ENCODE data around the gene RB1. TPM values are rescaled to one million over a fixed set of nuclear protein-coding genes. Genes with fewer than 3 reads are reported as not detected.
A peak's percentile ranks its signal among the peaks of the same experiment; 100 is the strongest.
"Not testable (repeated sequence)": the region's sequence is repeated elsewhere in the genome, so short reads cannot be mapped to it uniquely, and the experiment has no call there.

The RB1 gene
- total RNA-seq, 1 donor from 2014 or later: 28.6 TPM

DNA sequence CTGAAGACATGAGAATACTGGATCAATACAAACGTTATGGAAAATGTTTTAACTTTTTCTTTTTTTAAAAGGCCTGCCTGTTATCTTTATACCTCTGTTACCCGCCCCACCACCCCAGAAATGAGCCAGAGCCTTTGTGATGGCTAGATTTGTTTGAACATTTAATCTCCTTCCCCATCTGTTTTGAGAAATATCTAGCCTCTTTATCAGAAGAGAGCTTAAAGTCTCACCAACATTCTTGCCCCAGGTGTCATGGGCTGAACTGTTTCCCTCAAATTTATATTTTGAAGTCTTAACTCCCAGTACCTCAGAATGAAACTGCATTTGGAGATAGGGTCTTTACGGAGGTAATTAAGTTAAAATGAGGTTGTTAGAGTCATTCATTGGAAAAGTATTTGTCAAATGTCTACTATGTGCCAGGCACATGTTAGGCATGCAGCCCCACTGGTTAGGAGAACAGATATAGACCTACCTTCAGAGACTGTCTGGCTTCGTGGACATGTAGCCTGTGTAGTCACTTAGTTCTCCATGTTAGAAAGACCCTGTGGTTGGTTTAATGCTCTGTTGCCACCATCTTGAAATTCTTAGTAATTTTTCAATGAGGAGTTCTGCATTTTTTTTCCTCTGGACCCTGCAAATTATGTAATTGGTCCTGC, 6.3 kb upstream of the RB1 start:
- no peak for DNase-seq (ENCODE audit: low read depth in 2 of 2)

DNA sequence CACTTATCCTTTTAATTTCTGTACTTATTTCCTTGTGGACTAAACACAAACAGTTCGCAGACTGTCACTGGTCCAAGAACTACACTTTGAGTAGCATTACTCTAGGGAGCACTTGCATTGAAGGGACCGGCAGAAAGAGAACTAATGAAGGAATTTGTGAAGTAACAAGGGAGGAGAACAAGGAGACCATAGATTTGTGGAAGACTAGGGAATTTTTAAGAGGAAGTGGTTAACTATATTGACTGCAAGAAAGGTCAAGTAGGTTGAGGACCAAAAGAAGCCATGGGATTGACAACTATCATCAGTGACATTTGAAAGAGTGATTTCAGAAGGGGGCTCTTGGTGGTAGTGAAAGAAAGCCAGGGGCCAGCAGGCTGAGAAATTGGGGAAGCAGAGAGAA, 4.0 kb upstream of the RB1 start:
- no peak for DNase-seq (ENCODE audit: low read depth in 2 of 2)

DNA sequence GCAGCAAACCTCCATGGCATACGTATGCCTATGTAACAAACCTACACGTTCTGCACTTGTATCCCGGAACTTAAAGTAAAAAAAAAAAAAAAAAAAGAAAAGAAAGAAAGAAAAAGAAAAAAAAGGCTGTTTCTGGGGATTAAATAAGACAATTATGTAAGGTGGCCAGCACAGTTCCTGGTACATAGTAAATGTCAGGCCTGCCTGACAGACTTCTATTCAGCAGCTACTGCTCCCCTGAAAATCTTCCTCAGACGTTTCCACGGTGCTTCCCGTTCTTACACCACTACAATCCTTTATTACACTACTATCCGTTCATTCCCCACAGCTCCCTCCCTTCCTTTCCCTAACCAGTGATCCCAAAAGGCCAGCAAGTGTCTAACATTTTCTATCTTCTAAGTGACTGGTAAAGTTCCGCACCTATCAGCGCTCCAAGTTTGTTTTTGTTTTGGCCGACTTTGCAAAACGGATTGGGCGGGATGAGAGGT, 636 bp upstream of the RB1 start:
- no peak for DNase-seq (ENCODE audit: low read depth in 2 of 2)

DNA sequence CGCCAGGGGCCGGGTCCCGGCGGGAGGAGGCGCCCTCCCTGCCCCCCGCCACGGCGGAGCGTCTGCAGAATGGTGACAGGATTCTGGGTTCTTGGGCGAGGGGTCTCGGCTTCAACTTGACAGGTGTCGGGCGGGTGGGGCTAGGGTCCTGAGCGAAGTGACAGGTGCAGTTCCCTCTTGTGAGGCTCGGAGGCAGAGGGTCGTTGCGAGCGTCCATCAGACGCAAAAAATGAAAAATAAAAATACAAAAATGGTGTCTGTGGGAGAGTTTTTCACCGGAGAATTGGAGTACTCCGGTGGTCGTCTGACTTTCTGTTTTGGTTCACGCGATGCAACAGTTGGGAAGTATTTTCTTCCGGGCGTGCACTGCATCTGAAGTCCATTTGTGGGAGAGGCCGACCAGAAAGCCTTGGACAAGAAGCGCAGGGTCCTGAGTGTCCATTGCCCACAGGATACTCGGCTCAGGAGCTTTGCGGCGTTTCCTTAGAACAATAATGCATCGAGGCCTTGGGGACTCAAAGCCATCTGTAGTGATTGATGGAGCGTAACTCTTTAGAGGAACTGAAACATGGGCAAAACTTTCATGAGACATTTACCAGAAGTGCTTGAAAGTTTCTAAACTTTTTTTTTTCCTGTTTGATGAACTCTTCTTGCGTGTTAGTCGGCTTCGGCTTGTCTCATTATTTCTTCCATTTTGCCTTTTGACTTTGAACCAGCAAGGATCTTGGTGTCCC, 759 bp downstream of the RB1 start:
- DNase-seq (ENCODE audit: low read depth in 2 of 2): peak; percentile 56 to 72

DNA sequence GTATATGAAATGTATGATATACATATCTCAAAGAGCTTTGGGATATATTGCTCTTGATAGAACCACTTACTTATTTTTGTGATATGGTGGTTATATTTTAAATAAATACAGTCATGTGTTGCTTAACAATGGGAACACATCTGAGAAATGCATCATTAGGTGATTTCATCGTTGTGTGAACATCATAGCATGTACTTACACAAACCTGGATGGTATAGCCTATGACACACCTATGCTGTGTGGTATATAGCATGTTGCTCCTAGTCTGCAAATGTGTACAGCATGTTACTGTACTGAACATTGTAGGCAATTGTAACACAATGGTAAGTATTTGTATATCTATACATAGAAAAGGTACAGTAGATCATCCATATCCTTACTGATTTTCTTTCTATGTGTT, 7.7 kb downstream of the RB1 start:
- DNase-seq (ENCODE audit: low read depth in 2 of 2): no peak

- DNase-seq (ENCODE audit: low read depth in 2 of 2): no peak
These were observed 12.6 kb downstream of the RB1 start for GRCh38 chr13:48315969-48316650.

DNA sequence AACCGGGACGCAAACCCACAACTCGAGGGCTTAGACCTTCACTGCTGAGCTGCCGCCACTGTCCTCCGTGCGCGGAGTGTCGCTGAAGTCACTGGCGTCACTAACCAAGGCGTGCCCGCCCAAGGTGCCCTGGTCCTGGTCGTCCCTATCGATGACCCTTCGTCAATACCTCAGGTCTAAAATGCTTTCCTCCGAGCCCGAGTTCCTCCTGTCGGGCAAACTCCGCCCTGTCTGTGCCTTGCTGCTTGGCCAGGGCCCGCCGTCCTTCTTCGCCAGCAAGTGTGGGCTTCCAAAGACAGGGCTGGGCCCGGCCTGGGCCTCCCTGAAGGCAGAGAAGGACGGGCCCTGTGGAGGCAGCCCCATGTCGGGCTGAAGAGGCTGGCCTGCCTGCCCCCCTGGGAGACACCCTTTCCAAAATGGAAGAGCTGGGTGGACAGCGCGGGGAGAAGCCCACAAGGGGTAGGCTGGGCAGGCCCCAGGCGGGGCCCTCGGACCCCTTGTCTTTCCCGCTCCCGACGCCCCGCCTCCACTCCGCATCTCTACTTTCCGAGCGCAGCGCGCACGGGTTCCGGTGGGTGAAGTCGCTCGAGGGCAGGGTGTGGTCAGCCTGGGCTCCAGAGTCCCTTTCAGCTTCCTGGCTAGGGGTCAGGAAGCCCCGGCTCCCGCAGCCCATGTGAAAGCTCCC, 13.4 kb downstream of the RB1 start:
- no peak for DNase-seq (ENCODE audit: low read depth in 2 of 2)

DNA sequence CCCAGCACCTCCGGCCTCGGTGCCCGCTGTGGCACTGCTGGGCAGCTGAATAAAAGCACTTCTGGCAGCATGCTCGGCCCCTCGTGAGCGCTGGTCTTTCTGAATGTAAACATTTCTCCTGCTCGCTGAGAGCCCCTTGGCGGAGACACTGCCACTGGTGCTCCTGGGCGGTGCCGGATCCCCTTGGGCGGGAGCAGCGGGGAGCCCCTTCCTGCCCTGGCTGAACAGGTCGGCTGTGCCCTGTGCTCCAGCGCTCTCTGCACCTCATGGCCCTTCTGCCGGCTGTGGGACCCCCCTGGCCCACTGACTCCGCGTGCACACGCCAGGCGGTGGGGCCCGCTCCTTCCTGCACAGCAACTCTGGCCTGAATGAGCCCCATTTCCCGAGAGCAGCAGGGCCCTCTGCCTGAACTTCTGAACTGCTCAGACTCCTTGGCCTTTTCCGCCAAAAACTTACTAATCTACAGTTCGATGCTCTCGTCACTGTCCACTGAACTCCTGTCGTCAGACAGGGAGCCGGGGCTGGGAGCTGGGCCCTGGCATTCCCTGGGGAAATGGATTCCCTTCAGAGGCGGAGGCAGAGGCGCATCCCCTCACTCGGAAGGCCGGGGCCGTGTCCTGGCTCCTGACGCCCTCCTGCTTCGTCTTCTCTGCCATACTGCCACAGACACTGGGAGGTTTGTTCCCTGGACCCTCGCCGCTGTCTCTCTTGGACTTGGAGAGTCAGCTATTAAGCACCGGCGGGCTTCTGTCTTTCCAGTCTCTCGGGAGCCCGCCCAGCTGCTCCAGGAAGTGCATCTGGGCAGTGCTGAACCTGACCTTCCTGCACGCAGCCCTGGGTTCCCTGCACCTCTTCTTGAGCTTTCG, 14.2 kb downstream of the RB1 start:
- DNase-seq (ENCODE audit: low read depth in 2 of 2): peak; percentile 19 to 26

GRCh38 chr13:48318377-48318811, 14.8 kb downstream of the RB1 start:
- DNase-seq (ENCODE audit: low read depth in 2 of 2): no peak

- DNase-seq (ENCODE audit: low read depth in 2 of 2): no peak
These were observed 15.4 kb downstream of the RB1 start for GRCh38 chr13:48318821-48319511.

DNA sequence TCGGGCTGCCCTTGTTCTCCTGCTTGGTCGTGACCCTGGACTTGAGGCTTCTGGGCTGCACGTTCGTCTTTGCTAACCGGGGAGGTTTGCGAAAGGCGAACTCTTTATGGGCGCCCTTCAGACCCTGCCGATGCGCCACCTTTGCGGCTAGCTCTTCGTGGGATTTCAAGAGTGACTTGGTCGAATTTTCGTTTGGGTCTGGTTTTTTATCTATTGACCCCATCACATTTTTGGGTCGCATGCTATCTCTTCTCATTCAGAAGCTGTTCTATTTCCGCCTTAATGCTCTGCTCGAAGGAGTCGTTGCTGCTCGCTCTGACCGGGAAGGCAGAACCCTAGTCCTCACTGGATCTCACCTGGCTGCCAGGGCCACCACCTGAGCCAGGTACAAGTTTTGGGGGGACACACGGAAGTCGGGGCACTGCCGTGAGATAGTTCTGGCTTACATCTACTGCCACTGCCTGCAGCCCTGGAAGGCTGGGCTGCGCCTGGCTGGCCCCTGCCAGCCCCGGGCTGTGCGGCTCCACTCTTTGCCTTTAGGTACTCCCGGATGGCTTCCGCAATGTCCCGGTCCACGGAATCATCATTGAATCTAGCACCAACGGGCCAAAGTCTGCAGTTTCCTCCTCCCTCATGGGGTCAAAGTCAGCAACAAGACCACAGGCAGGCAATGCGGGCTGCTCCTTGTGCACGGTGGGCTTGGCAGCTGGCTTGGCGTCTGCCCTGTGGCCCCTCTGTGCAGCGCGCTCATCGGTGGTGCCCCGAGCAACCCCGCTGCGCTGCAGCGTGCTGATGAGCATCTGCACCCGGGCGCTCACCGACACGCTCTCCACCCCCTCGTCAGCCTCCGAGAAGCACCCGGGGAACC, 16.2 kb downstream of the RB1 start:
- DNase-seq (ENCODE audit: low read depth in 2 of 2): no peak

- DNase-seq (ENCODE audit: low read depth in 2 of 2): no peak
These were observed 16.8 kb downstream of the RB1 start for GRCh38 chr13:48320399-48320790.

DNA sequence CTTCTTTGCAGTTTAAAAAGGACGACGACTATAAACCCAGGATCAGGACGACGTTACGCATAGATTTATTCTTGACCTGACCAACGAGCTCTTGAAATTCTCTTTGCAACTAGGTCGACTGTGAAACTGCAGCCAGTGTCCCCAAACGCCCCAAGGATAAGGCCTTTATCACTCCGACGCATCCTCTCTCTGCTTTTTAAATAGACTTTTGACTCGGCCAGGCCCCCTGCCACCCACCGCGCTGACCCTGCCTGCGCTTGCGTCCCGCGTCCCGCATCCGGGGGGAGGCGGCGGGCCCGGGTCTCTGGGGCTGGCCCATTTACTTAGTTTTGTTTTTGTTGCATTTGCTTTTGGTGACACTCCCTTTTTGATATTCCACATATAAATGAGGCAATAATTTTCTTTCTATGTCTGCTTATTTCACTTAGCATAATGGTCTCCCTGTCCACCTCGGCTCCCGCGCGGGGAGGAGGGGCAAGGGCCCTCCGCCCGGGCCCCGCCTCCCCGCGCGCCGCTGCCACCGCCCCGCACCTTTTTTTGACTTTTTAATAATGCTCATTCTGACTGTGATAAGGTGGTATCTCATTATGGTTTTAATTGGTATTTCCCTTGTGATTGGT, 17.4 kb downstream of the RB1 start:
- no peak for DNase-seq (ENCODE audit: low read depth in 2 of 2)

DNA sequence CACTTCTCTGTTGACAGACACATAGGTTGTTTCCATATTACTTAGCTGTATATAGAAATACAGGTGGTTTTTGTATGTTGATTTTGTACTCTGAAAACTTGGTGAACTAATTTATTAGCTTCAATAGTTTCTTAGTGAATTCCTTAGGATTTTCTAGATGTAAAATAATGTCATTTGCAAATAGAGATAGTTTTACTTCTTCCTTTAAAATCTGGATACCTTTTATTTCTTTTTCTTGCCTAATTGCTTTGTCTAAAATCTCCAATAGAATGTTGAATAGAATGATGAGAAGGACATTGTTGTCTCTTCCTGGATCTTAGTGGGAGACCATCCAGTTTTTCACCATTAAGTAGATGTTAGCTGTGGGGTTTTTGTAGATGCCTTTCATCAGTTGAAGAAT, 18.7 kb downstream of the RB1 start:
- no peak for DNase-seq (ENCODE audit: low read depth in 2 of 2)

DNA sequence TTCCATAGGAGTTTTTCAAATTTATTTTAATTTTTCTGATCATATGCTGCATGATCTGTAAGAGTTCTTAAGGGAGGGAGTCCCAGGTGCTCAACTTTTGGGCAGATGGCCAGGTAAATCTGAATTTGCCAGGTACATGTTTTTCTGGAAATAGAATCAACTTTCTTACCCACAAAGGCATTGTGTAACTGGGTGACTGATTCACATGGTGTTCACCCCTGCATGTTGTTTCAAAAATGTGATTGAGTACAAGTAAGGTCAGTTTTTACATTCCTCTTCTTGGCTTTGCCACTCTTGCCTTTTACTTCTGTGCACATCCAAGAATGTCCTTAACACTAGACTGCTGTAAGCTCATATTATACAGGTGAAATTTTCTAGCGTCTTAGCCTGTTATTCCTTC, 30.4 kb downstream of the RB1 start:
- DNase-seq (ENCODE audit: low read depth in 2 of 2): no peak

DNA sequence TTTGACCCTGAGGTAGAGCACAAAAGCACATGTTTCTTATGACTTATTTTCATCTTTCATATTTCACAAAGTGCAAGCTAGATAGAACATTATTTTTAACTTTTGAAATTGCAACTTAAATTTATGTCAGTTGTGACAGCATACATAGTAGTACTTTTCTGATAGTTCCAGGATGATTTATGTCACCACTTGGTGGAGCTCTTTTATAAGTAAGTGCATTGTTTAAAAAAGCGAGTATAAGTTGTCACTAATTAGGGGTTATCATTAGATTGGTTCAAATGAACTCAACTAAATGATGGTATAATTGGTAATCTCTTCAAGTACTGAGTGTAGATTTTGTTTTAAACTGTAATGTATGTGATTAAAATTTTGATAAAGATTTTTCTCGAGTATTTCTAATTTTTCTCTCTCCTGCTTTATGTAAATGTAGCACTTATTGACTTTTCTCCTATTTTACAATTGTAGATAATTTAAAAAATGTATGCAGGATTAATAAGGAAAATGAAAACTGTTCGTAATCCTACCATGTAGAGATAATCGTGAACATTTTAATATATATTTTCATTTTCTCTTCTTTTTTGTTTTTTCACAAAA, 31.1 kb downstream of the RB1 start:
- DNase-seq (ENCODE audit: low read depth in 2 of 2): peak; percentile 64 to 70

- not testable (repeated sequence) for DNase-seq (ENCODE audit: low read depth in 2 of 2)
These were observed 35.6 kb downstream of the RB1 start for GRCh38 chr13:48339198-48339597.

- no peak for DNase-seq (ENCODE audit: low read depth in 2 of 2)
These were observed 40.7 kb downstream of the RB1 start for GRCh38 chr13:48344264-48344663.

DNA sequence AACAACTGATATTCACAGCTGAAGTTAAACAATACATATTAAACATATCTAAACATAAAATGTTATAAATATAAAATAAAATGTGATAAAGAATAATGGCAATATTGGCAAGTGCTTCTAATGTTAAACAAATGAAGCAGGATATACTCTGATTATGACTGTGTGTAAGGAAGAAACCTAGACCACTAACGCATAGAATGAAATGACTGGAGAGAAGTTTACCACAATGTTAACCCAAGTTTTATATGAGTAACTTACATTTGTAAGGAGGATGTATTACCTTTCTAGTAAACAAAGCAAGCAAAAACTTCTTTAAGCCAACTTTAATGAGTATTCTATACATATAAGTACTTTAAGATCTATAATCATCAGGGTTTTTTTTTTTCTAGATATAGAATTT, 43.0 kb downstream of the RB1 start:
- no peak for DNase-seq (ENCODE audit: low read depth in 2 of 2)
